SH-SY5Y (cell line): ENCODE results near the gene DCLK1.

Experiments used
- GATA2 ChIP-seq: IDR thresholded peaks from 2 replicates; pipeline ENCODE4 v1.6.1; 2011; ENCODE audit warnings: mild to moderate bottlenecking, low read depth, low read length
- GATA3 ChIP-seq: IDR thresholded peaks from 2 replicates; pipeline ENCODE4 v1.6.1; 2011; ENCODE audit warnings: low read depth, mild to moderate bottlenecking, low read length, moderate library complexity

- TF ChIP-seq GATA2 (no peak), GATA3 (no peak)
Measured at GRCh38 chr13:36059321-36059720, 71.9 kb downstream of the DCLK1 start.
